Prostate gland (tissue), 2 donors: Measurements from ENCODE around the gene ZNF142.

Experiments used
- CTCF ChIP-seq, 4 experiments: fragments of 200-600 bp in 2 of 4; fragments of 450-650 bp in 2 of 4; sonication (generic) in 2 of 4; IDR thresholded peaks; 1 replicate in 3 of 4; 2 replicates in 1 of 4; pipeline ENCODE4 v1.5.1; 2016 to 2019; ENCODE audit warnings: antibody characterized with exemption in 4 of 4, mild to moderate bottlenecking in 2 of 4, moderate library complexity in 2 of 4
- POLR2A ChIP-seq: fragments of 450-650 bp; IDR thresholded peaks from one replicate; pipeline ENCODE4 v1.6.1; 2016; ENCODE audit warnings: antibody characterized with exemption, mild to moderate bottlenecking
- POLR2AphosphoS5 ChIP-seq: sonication (generic); formaldehyde crosslinking; IDR thresholded peaks from one replicate; pipeline ENCODE4 v1.6.1; 2017; ENCODE audit warnings: antibody characterized with exemption

- no peak for TF ChIP-seq CTCF (IDR thresholded peaks at IDR 0.05)
- TF ChIP-seq POLR2A, result no peak
- TF ChIP-seq POLR2AphosphoS5, result no peak
Observed at GRCh38 chr2:218648787-218649100, 10.7 kb downstream of the ZNF142 start.
